Brain microvascular endothelial cell (primary cell): ENCODE data around the gene SPAG6.

Experiments
- DNase-seq: peaks from one replicate; pipeline ENCODE4 v3.0.0-alpha.2; 2020
- H3K27ac ChIP-seq: fragments of 250-450 bp; sonication (Bioruptor Pico); 2 replicates; pipeline ENCODE4 v1.5.1; 2020; ENCODE audit warnings: mild to moderate bottlenecking, moderate library complexity
- H3K27me3 ChIP-seq: fragments of 250-450 bp; sonication (Bioruptor Pico); replicated peaks from 2 replicates; pipeline ENCODE4 v1.5.1; 2020; ENCODE audit warnings: mild to moderate bottlenecking
- H3K36me3 ChIP-seq: fragments of 250-450 bp; sonication (Bioruptor Pico); replicated peaks from 2 replicates; pipeline ENCODE4 v1.5.1; 2020; ENCODE audit warnings: mild to moderate bottlenecking
- H3K4me3 ChIP-seq: 2 replicates; pipeline ENCODE4 v1.5.1; 2011; ENCODE audit warnings: low read depth, mild to moderate bottlenecking, control low read depth, low read length, moderate library complexity
- in situ Hi-C: cut with HindIII; loops from 2 replicates; pipeline ENCODE4 v1.10.0; 2017; ENCODE audit warnings: low sequenced_read_pairs, low pct_ligation_motif_present
- TF ChIP-seq, protein P1 (sequence below): IDR thresholded peaks from 2 replicates; pipeline ENCODE4 v1.5.1; 2011; ENCODE audit warnings: low read depth, mild to moderate bottlenecking, moderate library complexity, low read length, control low read depth, inconsistent platforms; ENCODE audit errors: missing control alignments

Gene SPAG6

DNA sequence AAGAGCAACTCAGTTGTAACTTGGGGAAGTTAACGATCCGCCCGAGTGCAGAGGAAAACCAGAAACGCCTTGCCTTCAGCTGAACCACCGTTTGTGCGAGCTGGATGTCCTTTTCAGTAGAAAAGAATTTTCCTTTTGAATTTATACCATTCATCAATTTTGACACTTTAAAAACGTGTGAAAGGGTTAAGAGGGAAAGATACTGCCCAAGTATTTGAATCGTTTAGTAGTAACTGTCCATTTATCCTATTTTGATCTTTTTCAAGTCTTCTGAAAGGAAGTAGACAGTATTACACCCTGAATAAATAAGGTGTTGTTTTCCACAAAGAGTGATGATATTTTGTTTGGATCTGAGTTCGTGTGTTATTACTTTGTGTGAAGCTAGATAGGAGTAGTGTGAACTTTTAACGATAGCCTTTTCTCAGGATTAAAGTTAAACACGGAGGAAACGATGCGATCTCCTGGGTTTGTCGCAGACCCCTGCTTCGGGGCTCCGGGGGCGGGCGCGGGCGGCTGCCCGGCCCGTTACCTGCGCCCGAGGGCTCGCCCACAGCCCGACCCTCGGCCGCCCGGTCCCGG lies 25.2 kb upstream of the SPAG6 start:
- no peak for DNase-seq
- in situ Hi-C loops, result no loop called here
- Histone ChIP-seq H3K27ac (no peak overlapping the region), H3K36me3 (no peaks in the 10 kb centered on the region), H3K4me3 (peak overlapping the region; percentile 40), H3K27me3 (peaks cover 11% of the 10 kb centered on the region)
- TF ChIP-seq, protein P1, sequence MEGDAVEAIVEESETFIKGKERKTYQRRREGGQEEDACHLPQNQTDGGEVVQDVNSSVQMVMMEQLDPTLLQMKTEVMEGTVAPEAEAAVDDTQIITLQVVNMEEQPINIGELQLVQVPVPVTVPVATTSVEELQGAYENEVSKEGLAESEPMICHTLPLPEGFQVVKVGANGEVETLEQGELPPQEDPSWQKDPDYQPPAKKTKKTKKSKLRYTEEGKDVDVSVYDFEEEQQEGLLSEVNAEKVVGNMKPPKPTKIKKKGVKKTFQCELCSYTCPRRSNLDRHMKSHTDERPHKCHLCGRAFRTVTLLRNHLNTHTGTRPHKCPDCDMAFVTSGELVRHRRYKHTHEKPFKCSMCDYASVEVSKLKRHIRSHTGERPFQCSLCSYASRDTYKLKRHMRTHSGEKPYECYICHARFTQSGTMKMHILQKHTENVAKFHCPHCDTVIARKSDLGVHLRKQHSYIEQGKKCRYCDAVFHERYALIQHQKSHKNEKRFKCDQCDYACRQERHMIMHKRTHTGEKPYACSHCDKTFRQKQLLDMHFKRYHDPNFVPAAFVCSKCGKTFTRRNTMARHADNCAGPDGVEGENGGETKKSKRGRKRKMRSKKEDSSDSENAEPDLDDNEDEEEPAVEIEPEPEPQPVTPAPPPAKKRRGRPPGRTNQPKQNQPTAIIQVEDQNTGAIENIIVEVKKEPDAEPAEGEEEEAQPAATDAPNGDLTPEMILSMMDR, result no peak

DNA sequence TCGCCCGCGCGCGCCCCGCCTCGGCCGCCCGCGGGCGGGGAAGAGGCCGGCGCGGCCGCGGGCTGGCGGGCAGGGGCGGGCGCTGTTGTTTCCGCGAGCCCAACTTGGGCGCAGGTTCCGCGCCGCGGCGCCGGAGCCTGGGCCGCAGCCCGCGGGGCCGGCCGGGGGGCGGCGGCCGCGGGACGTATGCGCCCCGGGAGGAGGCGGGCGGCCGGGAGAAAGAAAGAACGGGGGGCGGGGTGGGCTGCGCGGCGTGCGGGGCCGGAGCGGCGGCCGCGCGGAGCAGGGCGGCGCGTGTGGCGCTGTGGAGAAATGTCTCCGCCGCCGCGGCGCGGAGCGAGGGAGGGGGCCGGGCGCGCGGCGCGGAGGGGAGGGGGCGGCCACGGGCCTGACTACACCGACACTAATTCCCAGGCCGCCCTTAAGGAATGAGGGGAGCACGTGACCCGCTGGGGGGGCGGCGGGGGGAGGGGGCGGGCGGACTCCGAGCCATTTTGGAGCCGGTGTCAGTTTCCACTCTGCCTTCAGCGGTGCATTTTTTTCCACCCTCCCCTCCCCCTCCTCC lies 24.6 kb upstream of the SPAG6 start, which contains the start of gene BMI1:
TSS of gene BMI1 (plus strand) at position 509 of the 565 bp plus-strand sequence. CDS start 5,351 bp downstream, outside the sequence.
- peak within 1 kb of the TSS; percentile 22 for H3K27ac ChIP-seq
- DNase-seq, result peak; percentile 50
- H3K27me3 ChIP-seq, result peaks cover 11% of the 10 kb centered on the region
- in situ Hi-C loops, result no loop called here
- H3K36me3 ChIP-seq, result no peaks in the 10 kb centered on the region
- TF ChIP-seq, protein P1, result no peak
- H3K4me3 ChIP-seq, result peak within 1 kb of the TSS; percentile 69

DNA sequence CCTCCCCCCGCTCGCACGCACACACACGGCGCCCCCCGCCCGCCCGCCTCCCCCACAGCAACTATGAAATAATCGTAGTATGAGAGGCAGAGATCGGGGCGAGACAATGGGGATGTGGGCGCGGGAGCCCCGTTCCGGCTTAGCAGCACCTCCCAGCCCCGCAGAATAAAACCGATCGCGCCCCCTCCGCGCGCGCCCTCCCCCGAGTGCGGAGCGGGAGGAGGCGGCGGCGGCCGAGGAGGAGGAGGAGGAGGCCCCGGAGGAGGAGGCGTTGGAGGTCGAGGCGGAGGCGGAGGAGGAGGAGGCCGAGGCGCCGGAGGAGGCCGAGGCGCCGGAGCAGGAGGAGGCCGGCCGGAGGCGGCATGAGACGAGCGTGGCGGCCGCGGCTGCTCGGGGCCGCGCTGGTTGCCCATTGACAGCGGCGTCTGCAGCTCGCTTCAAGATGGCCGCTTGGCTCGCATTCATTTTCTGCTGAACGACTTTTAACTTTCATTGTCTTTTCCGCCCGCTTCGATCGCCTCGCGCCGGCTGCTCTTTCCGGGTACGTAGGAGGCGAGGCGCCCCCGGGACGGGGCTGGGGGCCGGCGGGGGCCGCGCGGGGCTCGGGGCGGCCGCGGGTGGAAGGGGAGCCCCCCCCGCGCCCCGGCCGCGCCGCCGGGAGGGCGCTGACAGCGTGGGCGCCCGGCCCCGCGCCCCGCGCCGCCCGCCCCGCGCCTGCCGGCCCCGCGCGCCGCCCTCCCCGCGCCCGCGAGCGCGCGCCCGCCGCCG lies 24.0 kb upstream of the SPAG6 start:
- in situ Hi-C loops, result no loop called here
- DNase-seq, result peak; percentile 60
- TF ChIP-seq, protein P1, result no peak
- Histone ChIP-seq H3K27ac (peak overlapping the region; percentile 22), H3K36me3 (no peaks in the 10 kb centered on the region), H3K27me3 (peaks cover 11% of the 10 kb centered on the region), H3K4me3 (peak overlapping the region; percentile 69)

DNA sequence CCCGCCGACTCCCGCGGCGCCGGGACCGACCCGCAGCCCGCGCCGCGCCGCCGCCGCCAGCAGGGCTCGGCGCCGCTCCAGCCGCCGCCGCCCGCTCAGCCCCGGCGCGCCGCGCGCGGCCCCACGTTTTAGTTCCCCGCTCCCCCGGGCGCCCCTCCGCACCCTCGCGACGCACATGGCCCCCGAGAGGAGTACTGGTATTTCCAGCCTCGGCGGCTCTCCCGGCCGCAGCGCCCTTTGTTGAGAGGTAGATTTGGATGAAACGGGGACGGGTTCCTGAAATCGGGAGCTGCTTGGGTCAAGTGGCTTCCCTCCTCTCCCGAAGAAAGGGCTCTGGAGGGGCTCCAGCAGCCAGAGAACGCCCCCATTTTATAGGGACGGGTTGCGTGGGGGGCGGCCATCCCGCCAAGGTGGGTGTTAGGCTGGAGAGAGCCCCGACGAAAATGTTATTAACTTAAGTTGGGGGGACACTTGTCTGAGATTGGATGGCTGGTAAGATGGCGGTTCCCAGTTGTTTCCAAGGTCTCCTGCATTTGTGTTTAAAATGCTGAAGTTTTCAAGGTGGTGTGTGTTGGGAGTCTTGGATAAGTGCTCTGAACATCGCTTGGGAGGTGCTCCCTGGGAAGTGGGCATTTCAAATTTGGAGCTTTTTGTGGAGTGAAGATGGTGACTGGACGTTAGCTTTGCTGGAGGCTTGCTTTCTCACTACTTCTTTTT lies 23.2 kb upstream of the SPAG6 start:
- TF ChIP-seq, protein P1, result no peak
- DNase-seq, result no peak
- Histone ChIP-seq H3K4me3 (peak overlapping the region; percentile 60), H3K27ac (no peak overlapping the region), H3K36me3 (no peaks in the 10 kb centered on the region), H3K27me3 (peaks cover 11% of the 10 kb centered on the region)
- in situ Hi-C loops, result no loop called here

DNA sequence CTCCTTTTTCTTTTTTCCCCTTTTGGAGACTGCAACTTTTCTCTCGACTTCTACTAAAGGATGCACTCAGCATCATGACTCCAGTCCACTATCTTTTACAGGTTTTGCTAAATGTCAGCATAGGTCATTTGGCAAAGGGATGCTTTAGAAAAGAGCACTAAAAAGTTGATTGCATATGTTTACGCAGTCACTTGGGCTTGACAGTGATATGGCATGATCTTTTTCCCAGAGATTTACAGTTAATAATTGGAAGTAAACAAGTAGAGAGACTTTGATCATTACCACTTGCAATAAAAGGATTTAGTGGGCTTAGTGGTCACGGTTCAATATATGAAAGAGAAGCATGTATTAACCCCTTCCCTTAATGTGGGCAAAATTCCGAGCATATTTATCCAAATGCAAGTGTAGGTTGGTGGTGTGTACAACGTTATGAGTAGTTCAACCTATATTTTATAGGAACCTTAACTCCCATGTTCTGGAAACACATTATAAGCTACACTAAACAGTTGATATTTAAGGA lies 22.6 kb upstream of the SPAG6 start:
- no peak for DNase-seq
- Histone ChIP-seq H3K36me3 (peaks cover 2% of the 10 kb centered on the region), H3K4me3 (peak overlapping the region; percentile 60), H3K27me3 (peaks cover 11% of the 10 kb centered on the region), H3K27ac (no peak overlapping the region)
- in situ Hi-C loops, result no loop called here
- TF ChIP-seq, protein P1, result no peak
